Kidney (tissue), 14 donors: ENCODE results near the gene GSTT4. TPM values are rescaled to one million over a fixed set of nuclear protein-coding genes. Genes with fewer than 3 reads are reported as not detected.

Source experiments
- DNase-seq, 5 donors: peaks; one replicate each; pipeline ENCODE4 v3.0.0-alpha.2; 2013 to 2020
- FAIRE-seq: peaks from 2 replicates; lab custom pipeline; 2012; peaks lifted over from hg19 to GRCh38; lab: Jason Lieb, UNC
- H3K27ac ChIP-seq, 2 donors: one replicate each; pipeline ENCODE4 v1.7.0; 2013; ENCODE audit warnings: low read depth in 2 of 2, low read length in 2 of 2, inconsistent platforms in 1 of 2
- H3K27me3 ChIP-seq: one replicate; pipeline ENCODE4 v1.7.1; 2013; ENCODE audit warnings: low read length, inconsistent platforms; ENCODE audit not compliant: control insufficient read depth, insufficient read depth
- H3K36me3 ChIP-seq, 3 donors: one replicate each; pipeline versions ENCODE4 v1.7.0 to v1.7.1; 2013; ENCODE audit warnings: low read length in 3 of 3, control low read depth in 1 of 3, inconsistent platforms in 1 of 3; ENCODE audit not compliant: insufficient read depth in 3 of 3, control insufficient read depth in 2 of 3
- H3K4me1 ChIP-seq, 3 donors: one replicate each; pipeline versions ENCODE4 v1.7.0 to v1.7.1; 2013; ENCODE audit warnings: low read length in 3 of 3, inconsistent platforms in 1 of 3, low read depth in 1 of 3; ENCODE audit not compliant: control insufficient read depth in 2 of 3, insufficient read depth in 2 of 3
- H3K4me3 ChIP-seq, 3 donors: one replicate each; pipeline versions ENCODE4 v1.7.0 to v1.8.1; 2013; ENCODE audit warnings: low read length in 3 of 3, control low read depth in 1 of 3, inconsistent platforms in 1 of 3
- H3K9ac ChIP-seq, 3 donors: one replicate each; pipeline versions ENCODE4 v1.7.0 to v1.7.1; 2013; ENCODE audit warnings: low read length in 3 of 3, control low read depth in 1 of 3, inconsistent platforms in 1 of 3
- H3K9me3 ChIP-seq, 3 donors: one replicate each; pipeline versions ENCODE4 v1.7.0 to v1.7.1; 2013; ENCODE audit warnings: low read length in 3 of 3, control low read depth in 1 of 3, inconsistent platforms in 1 of 3; ENCODE audit not compliant: control insufficient read depth in 2 of 3, insufficient read depth in 1 of 3
- intact Hi-C: fragments of 100-400 bp; cut with DNase I; formaldehyde crosslinking; loops from one replicate; pipeline ENCODE4 v1.11.1; 2022
- polyA plus RNA-seq: library from polyadenylated mRNA; stranded (reverse); fragments of 350-450 nt; fragmentation: Illumina TruSeq; extraction: RNeasy Lipid Tissue Mini Kit (QIAGEN cat#74804); gene quantifications from one replicate; pipeline ENCODE4 v1.2.3, GENCODE V29; 2014; ENCODE audit warnings: low read depth, low replicate concordance; ENCODE audit not compliant: insufficient read depth
- total RNA-seq: library from RNA; stranded (reverse); fragmentation: NEBNext Ultra II Directional; extraction: Animal tissue kit (Norgen Biotek cat#: 25700); gene quantifications from one replicate; pipeline ENCODE4 v1.2.1, GENCODE V29; 2021
- TF ChIP-seq, protein P1 (sequence below): IDR thresholded peaks from 3 replicates; pipeline ENCODE4 v1.5.1; 2012; ENCODE audit warnings: mild to moderate bottlenecking, moderate library complexity, borderline replicate concordance; ENCODE audit not compliant: insufficient read depth; ENCODE audit errors: extremely low read depth
- donor health status: control.
- donor health status: control.
- donor health status: control.
- donor health status: control.
- donor health status: control.
- donor health status: DM: yes; HTN: yes; CAD: no.
- donor health status: Normal renal cell carcinoma (clear cell type).

The GSTT4 gene
- total and polyA plus RNA-seq, 2 donors from 2014 or later, result not detected

GRCh38 chr22:24039046-24039445 lies 33.8 kb upstream of the GSTT4 start:
- Histone ChIP-seq H3K9me3 (no peaks in the 10 kb centered on the region), H3K9ac (no peak overlapping the region), H3K4me1 (no peaks in the 10 kb centered on the region), H3K27me3 (no peaks in the 10 kb centered on the region), H3K36me3 (peaks cover 5 to 39% (median 37%) of the 10 kb centered on the region in 3 donors), H3K27ac (no peak overlapping the region), H3K4me3 (no peak overlapping the region)
- DNase-seq, result no peak
- TF ChIP-seq, protein P1, sequence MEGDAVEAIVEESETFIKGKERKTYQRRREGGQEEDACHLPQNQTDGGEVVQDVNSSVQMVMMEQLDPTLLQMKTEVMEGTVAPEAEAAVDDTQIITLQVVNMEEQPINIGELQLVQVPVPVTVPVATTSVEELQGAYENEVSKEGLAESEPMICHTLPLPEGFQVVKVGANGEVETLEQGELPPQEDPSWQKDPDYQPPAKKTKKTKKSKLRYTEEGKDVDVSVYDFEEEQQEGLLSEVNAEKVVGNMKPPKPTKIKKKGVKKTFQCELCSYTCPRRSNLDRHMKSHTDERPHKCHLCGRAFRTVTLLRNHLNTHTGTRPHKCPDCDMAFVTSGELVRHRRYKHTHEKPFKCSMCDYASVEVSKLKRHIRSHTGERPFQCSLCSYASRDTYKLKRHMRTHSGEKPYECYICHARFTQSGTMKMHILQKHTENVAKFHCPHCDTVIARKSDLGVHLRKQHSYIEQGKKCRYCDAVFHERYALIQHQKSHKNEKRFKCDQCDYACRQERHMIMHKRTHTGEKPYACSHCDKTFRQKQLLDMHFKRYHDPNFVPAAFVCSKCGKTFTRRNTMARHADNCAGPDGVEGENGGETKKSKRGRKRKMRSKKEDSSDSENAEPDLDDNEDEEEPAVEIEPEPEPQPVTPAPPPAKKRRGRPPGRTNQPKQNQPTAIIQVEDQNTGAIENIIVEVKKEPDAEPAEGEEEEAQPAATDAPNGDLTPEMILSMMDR, result no peak
- no peak for FAIRE-seq
- intact Hi-C loops, result no loop called here

DNA sequence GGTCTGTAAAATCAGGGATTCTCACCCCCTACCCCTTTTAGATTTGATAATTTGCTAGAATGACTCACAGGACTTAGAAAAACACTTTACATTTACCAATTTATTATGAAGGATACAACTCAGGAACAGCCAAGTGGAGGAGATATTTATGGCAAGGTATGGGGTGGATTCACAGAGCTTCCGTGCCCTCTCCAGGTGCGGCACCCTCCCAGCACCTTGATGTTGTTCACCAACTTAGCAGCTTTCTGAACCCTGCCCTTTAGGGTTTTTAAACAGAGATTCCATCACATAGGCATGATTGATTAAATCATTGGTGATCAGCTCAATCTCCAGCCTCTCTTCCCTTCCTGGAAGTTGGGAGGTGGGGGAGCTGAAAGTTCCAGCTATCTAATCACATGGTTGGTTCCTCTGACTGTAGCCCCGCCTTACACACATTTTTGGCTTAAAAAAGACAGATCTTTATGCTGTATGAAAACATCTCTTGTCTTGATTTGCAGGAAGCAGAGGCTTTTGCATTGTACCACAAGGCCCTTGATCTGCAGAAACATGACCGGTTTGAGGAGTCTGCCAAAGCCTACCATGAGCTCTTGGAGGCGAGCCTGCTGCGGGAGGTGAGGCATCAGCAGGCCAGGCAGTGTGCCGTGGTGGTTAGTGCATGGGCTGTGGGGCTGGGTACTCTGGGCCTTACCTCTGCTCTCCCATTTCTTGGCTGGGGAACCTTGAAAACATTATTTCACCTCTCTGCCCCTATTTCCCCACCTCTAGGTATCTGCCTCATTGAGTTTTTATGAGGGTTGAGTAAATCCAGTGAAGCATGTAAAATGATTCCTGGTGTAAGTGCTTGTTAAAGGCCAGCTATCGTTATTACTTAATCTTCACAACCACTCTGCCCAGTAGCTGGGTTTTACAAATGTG lies 32.9 kb upstream of the GSTT4 start:
- no peaks in the 10 kb centered on the region for H3K9me3 ChIP-seq
- no peak overlapping the region for H3K27ac ChIP-seq
- no peaks in the 10 kb centered on the region for H3K27me3 ChIP-seq
- FAIRE-seq (no peak), DNase-seq (no peak)
- intact Hi-C loops, result no loop called here
- no peak overlapping the region for H3K4me3 ChIP-seq
- H3K4me1 ChIP-seq, result no peaks in the 10 kb centered on the region
- TF ChIP-seq, protein P1, result no peak
- H3K9ac ChIP-seq, result no peak overlapping the region
- H3K36me3 ChIP-seq, result peaks cover 5 to 39% (median 37%) of the 10 kb centered on the region in 3 donors

DNA sequence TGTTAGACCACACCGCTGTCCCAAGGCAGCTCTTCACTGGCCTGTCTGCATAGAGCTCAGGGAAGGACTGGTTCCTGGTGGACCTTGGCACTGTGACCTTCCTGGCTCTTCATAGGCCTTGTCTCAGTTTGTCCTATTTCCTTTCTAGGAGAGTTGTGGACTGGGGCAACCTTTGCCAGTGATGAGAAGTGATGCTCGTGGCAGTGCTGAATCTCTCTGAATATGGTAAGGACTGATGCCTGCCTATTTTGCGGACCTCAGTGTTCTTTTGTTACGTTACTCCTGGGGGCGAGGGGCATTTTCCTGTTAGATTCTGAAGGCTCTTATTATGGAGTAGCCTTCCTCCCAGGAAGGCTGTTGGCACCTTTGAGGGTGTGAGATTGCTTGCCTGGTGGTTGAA lies 30.0 kb upstream of the GSTT4 start:
- no peaks in the 10 kb centered on the region for H3K27me3 ChIP-seq
- TF ChIP-seq, protein P1, result no peak
- no peaks in the 10 kb centered on the region for H3K9me3 ChIP-seq
- H3K9ac ChIP-seq, result no peak overlapping the region
- no peak overlapping the region for H3K4me3 ChIP-seq
- intact Hi-C loops, result no loop called here
- no peak overlapping the region for H3K27ac ChIP-seq
- H3K4me1 ChIP-seq, result no peaks in the 10 kb centered on the region
- DNase-seq, result no peak
- FAIRE-seq, result no peak
- peaks cover 3 to 26% (median 13%) of the 10 kb centered on the region in 3 donors for H3K36me3 ChIP-seq
